HepG2 (cell line): ENCODE results near the gene PCBP1. TPM values are rescaled to one million over a fixed set of nuclear protein-coding genes. Genes with fewer than 3 reads are reported as not detected.

ENCODE experiments used
- ATAC-seq: fragments of 200-7000 bp; cut with Tn5 transposase; 3 replicates; pipeline ENCODE4 v1.9.1; 2020; ENCODE audit warnings: mild to moderate bottlenecking, moderate library complexity
- BruUV-seq: library from RNA; stranded (reverse); fragments of 400-500 nt; replicated peaks from 2 replicates; lab custom pipeline; 2021; lab: Mats Ljungman, UMichigan
- CTCF ChIA-PET: fragments of 300-600 bp; formaldehyde crosslinking; extraction: SDS; loops from one replicate; lab custom pipeline; 2021; ENCODE audit warnings: low total read pairs, inconsistent platforms, low intra/inter-chr PET ratio; lab: Yijun Ruan, JAX
- POLR2A ChIA-PET: fragments of 350-600 bp; sonication (Branson Sonifier 250); formaldehyde crosslinking; loops from one replicate; lab custom pipeline; 2020; ENCODE audit warnings: antibody characterized with exemption, inconsistent platforms; lab: Yijun Ruan, JAX
- DNase-seq: peaks from one replicate; pipeline ENCODE4 v3.0.0-alpha.2; 2015; ENCODE audit warnings: low spot score
- FAIRE-seq: peaks from 3 replicates; lab custom pipeline; 2011; peaks lifted over from hg19 to GRCh38; lab: Jason Lieb, UNC
- H2AFZ ChIP-seq: one replicate; pipeline ENCODE4 v1.6.1; 2011; ENCODE audit warnings: low read length, inconsistent platforms
- H3K27ac ChIP-seq: fragments of 300-600 bp; 3 replicates; pipeline ENCODE4 v1.8.0; 2011; ENCODE audit warnings: mixed run types, mild to moderate bottlenecking, mixed read lengths, low read length, inconsistent platforms; ENCODE audit not compliant: insufficient read depth; ENCODE audit errors: extremely low read length
- H3K27me3 ChIP-seq, 2 experiments: fragments of 200-600 bp in 1 of 2; 2 replicates in 1 of 2; 3 replicates in 1 of 2; pipeline versions ENCODE4 v1.6.0 to v1.8.0; 2011; ENCODE audit warnings: low read length in 2 of 2, mild to moderate bottlenecking in 2 of 2, moderate library complexity in 2 of 2, inconsistent platforms in 1 of 2; ENCODE audit not compliant: insufficient read depth in 2 of 2, control insufficient read depth in 1 of 2
- H3K36me3 ChIP-seq, 2 experiments: fragments of 200-600 bp in 1 of 2; replicated peaks in 1 of 2; 2 replicates in 1 of 2; 3 replicates in 1 of 2; pipeline versions ENCODE4 v1.5.1 to v1.8.0; 2011; ENCODE audit warnings: low read length in 2 of 2, inconsistent platforms in 1 of 2; ENCODE audit not compliant: insufficient read depth in 2 of 2, control insufficient read depth in 1 of 2
- H3K4me1 ChIP-seq: 2 replicates; pipeline ENCODE4 v1.5.1; 2012; ENCODE audit warnings: low read length, inconsistent platforms; ENCODE audit not compliant: insufficient read depth
- H3K4me2 ChIP-seq: 2 replicates; pipeline ENCODE4 v1.6.0; 2011; ENCODE audit warnings: low read depth, low read length, inconsistent platforms
- H3K4me3 ChIP-seq, 3 experiments: fragments of 200-600 bp in 1 of 3; sonication (generic), shearing (Covaris generic) in 1 of 3; replicated peaks in 1 of 3; 2 replicates each; pipeline ENCODE4 v1.5.1; 2011 to 2016; ENCODE audit warnings: low read length in 3 of 3, inconsistent platforms in 2 of 3, low read depth in 2 of 3, mild to moderate bottlenecking in 2 of 3, control low read depth in 1 of 3, mixed read lengths in 1 of 3; ENCODE audit not compliant: insufficient read depth in 1 of 3
- H3K79me2 ChIP-seq: one replicate; pipeline ENCODE4 v1.6.1; 2011; ENCODE audit warnings: low read length, inconsistent platforms; ENCODE audit not compliant: insufficient read depth
- H3K9ac ChIP-seq: 2 replicates; pipeline ENCODE4 v1.6.0; 2011; ENCODE audit warnings: mild to moderate bottlenecking, low read depth, low read length, inconsistent platforms; ENCODE audit not compliant: insufficient read depth
- H3K9me3 ChIP-seq: 2 replicates; pipeline ENCODE4 v1.5.1; 2012; ENCODE audit warnings: mild to moderate bottlenecking, low read length
- H4K20me1 ChIP-seq: 2 replicates; pipeline ENCODE4 v1.6.0; 2011; ENCODE audit warnings: inconsistent platforms, mild to moderate bottlenecking, low read length, moderate library complexity; ENCODE audit not compliant: insufficient read depth
- AKAP8 ChIP-seq: sonication (generic); formaldehyde crosslinking; IDR thresholded peaks from 2 replicates; pipeline ENCODE4 v1.5.1; 2020; ENCODE audit warnings: mild to moderate bottlenecking, missing genetic modification reagents
- BORCS8-MEF2B ChIP-seq: sonication (generic); formaldehyde crosslinking; IDR thresholded peaks from 2 replicates; pipeline ENCODE4 v1.8.0; 2022; ENCODE audit warnings: mild to moderate bottlenecking, missing genetic modification reagents
- BRF2 ChIP-seq: sonication (generic); formaldehyde crosslinking; IDR thresholded peaks from 2 replicates; pipeline ENCODE4 v1.8.1; 2022; ENCODE audit warnings: mild to moderate bottlenecking, missing genetic modification reagents
- GATA4 ChIP-seq: sonication (generic); IDR thresholded peaks from 2 replicates; pipeline ENCODE4 v1.6.1; 2016; ENCODE audit warnings: antibody characterized with exemption, low read depth, borderline replicate concordance
- GATAD2A ChIP-seq: IDR thresholded peaks from 2 replicates; pipeline ENCODE4 v1.6.1; 2016
- KLF15 ChIP-seq: sonication (generic); formaldehyde crosslinking; IDR thresholded peaks from 2 replicates; pipeline ENCODE4 v1.8.1; 2023; ENCODE audit warnings: borderline replicate concordance, mild to moderate bottlenecking, inconsistent platforms, missing genetic modification reagents, mixed read lengths
- MAF1 ChIP-seq: sonication (generic); formaldehyde crosslinking; IDR thresholded peaks from 2 replicates; pipeline ENCODE4 v1.5.0; 2020; ENCODE audit warnings: missing genetic modification reagents, borderline replicate concordance
- MEF2D ChIP-seq: sonication (generic); formaldehyde crosslinking; IDR thresholded peaks from 2 replicates; pipeline ENCODE4 v1.5.1; 2020; ENCODE audit warnings: mild to moderate bottlenecking, missing genetic modification reagents
- MXD4 ChIP-seq: IDR thresholded peaks from 2 replicates; pipeline ENCODE4 v1.6.1; 2016; ENCODE audit warnings: mild to moderate bottlenecking, missing biosample characterization, missing genetic modification reagents
- NFYB ChIP-seq: sonication (generic); formaldehyde crosslinking; IDR thresholded peaks from 2 replicates; pipeline ENCODE4 v1.4.0; 2020; ENCODE audit warnings: missing genetic modification reagents
- RBM39 ChIP-seq: fragments of 200-400 bp; formaldehyde crosslinking; IDR thresholded peaks from one replicate; pipeline ENCODE4 v1.6.1; 2018; ENCODE audit warnings: antibody characterized with exemption, mild to moderate bottlenecking, low read depth, low read length; ENCODE audit not compliant: poor library complexity, severe bottlenecking
- SMYD3 ChIP-seq: sonication (generic); formaldehyde crosslinking; IDR thresholded peaks from 2 replicates; pipeline ENCODE4 v1.8.1; 2023; ENCODE audit warnings: mild to moderate bottlenecking, missing genetic modification reagents
- SOX6 ChIP-seq, 2 experiments: fragments of 450-650 bp in 1 of 2; sonication (generic) in 1 of 2; formaldehyde crosslinking in 1 of 2; IDR thresholded peaks; 2 replicates each; pipeline versions ENCODE4 v1.4.0 to v1.6.1; 2017 to 2020; ENCODE audit warnings: antibody characterized with exemption in 1 of 2, mild to moderate bottlenecking in 1 of 2, missing genetic modification reagents in 1 of 2
- ZBTB3 ChIP-seq: sonication (generic); formaldehyde crosslinking; IDR thresholded peaks from 2 replicates; pipeline ENCODE4 v1.4.0; 2020; ENCODE audit warnings: low read depth, mild to moderate bottlenecking, moderate library complexity, missing genetic modification reagents, borderline replicate concordance
- ZBTB38 ChIP-seq: sonication (generic); formaldehyde crosslinking; IDR thresholded peaks from 2 replicates; pipeline ENCODE4 v1.5.1; 2020; ENCODE audit warnings: mild to moderate bottlenecking, missing genetic modification reagents
- ZHX2 ChIP-seq, 2 experiments: sonication (generic) in 1 of 2; formaldehyde crosslinking in 1 of 2; IDR thresholded peaks; 2 replicates each; pipeline versions ENCODE4 v1.6.1 to v1.9.0; 2014 to 2022; ENCODE audit warnings: antibody characterized with exemption in 1 of 2, borderline replicate concordance in 1 of 2, inconsistent platforms in 1 of 2, low read depth in 1 of 2, missing genetic modification reagents in 1 of 2
- WGBS: methylation state at CpG from one replicate; pipeline ENCODE4 v1.1.6; 2017; ENCODE audit warnings: low lambda C conversion rate; 5-methylcytosine and 5-hydroxymethylcytosine counted together
- in situ Hi-C: cut with HindIII; loops from 2 replicates; pipeline ENCODE4 v1.10.0; 2017; ENCODE audit warnings: low pct_unique_long_range_greater_than_20kb; ENCODE audit not compliant: extremely low pct_ligation_motif_present
- intact Hi-C: fragments of 100-400 bp; cut with micrococcal nuclease; formaldehyde crosslinking; loops from one replicate; pipeline ENCODE4 v1.10.0; 2022; ENCODE audit not compliant: unreplicated experiment
- polyA plus RNA-seq, 8 experiments: library from polyadenylated mRNA; depleted of rRNA in 3 of 8; stranded (reverse) in 7 of 8; unstranded in 1 of 8; fragments of >200 nt; fragmentation: Illumina TruSeq in 4 of 8; extraction: Trizol in 4 of 8; gene quantifications; 2 replicates each; pipeline versions ENCODE4 v1.2.1 to v1.2.3, GENCODE V29; 2011 to 2016; ENCODE audit warnings: low read depth in 4 of 8, missing spikeins in 1 of 8, mixed read lengths in 1 of 8; ENCODE audit not compliant: insufficient read depth in 1 of 8
- total RNA-seq, 5 experiments: library from RNA; depleted of rRNA; stranded (reverse); fragments of >200 nt; fragmentation: Illumina TruSeq; extraction: Trizol; gene quantifications; 2 replicates each; pipeline ENCODE4 v1.2.3, GENCODE V29; 2016; ENCODE audit warnings: low read depth in 1 of 5

Gene PCBP1
- total and polyA plus RNA-seq, 2 of the 13 experiments (the other 11 are each of a cell fraction or from before 2014, with no cell fraction given): 32.0 to 137 TPM

- H3K36me3 ChIP-seq: 0 out of 5 replicates have a peak, but pooled peaks cover 0 to 1% of the 10 kb centered on the region in 2 experiments
- CTCF ChIA-PET: no interaction called here
- H3K9me3 ChIP-seq: no peaks in the 10 kb centered on the region
- peak overlapping the region; percentile 99 for H3K27ac ChIP-seq
- 90% methylated on average over 6 of the region's 6 CpGs for WGBS
- H3K9ac ChIP-seq: no peak overlapping the region; the same call in 1 of the 2 replicates
- H4K20me1 ChIP-seq: no peaks in the 10 kb centered on the region; the same call in 1 of the 2 replicates
- no peak for FAIRE-seq
- no peak for DNase-seq
- H3K27me3 ChIP-seq: no peaks in the 10 kb centered on the region; a peak in 1 of 5 replicates
- ATAC-seq: no peak
- no peak overlapping the region; a peak in 3 of 6 replicates for H3K4me3 ChIP-seq
- POLR2A ChIA-PET: interaction anchor here (0.6 to 24.7 kb wide), 7 partner anchors 8 to 176 kb away, joined by 3 to 423 read pairs (median 24); partner anchors contain the start of genes MXD1 and PCYOX1
- H3K4me1 ChIP-seq: peaks cover 53% of the 10 kb centered on the region
- H3K79me2 ChIP-seq: peaks cover 33% of the 10 kb centered on the region
- no peak overlapping the region for H2AFZ ChIP-seq
- no TSS peak for BruUV-seq
- peak overlapping the region; percentile 85 for H3K4me2 ChIP-seq
- intact Hi-C loops: loop anchor here (5.0 kb wide), 2 partner anchors 157 to 178 kb away; partner anchors contain the start of gene TIA1
- in situ Hi-C loops: loop anchor here (5.0 kb wide), 1 partner anchor 52 kb away; no protein-coding TSS in a partner anchor
- peak; percentile 9; the same call in 1 of the 2 replicates for TF ChIP-seq GATAD2A (CRISPR knock-in tag)
- TF ChIP-seq SMYD3: 0 out of 2 replicates have a peak, but pooled peaks have one; percentile 46
- no peak for TF ChIP-seq SOX6 (IDR thresholded peaks at IDR 0.05)
- TF ChIP-seq SOX6 (CRISPR knock-in tag; IDR thresholded peaks at IDR 0.05): peak; percentile 51; the same call in 1 of the 2 replicates
- TF ChIP-seq NFYB: 0 out of 2 replicates have a peak, but pooled peaks have one; percentile 9
- TF ChIP-seq AKAP8 (CRISPR knock-in tag): peak; percentile 89
- no peak for TF ChIP-seq MEF2D
- TF ChIP-seq ZBTB38 (CRISPR knock-in tag): 0 out of 2 replicates have a peak, but pooled peaks have one; percentile 24
- TF ChIP-seq ZBTB3 (CRISPR knock-in tag): no peak
- TF ChIP-seq BORCS8-MEF2B: no peak
- peak; percentile 41; the same call in 1 of the 2 replicates for TF ChIP-seq MXD4
- TF ChIP-seq BRF2 (CRISPR knock-in tag): 0 out of 2 replicates have a peak, but pooled peaks have one; percentile 31
- TF ChIP-seq KLF15 (CRISPR knock-in tag): no peak
- TF ChIP-seq ZHX2 (IDR thresholded peaks at IDR 0.05; ENCODE audit: low read depth): no peak
- TF ChIP-seq ZHX2 (CRISPR knock-in tag; IDR thresholded peaks at IDR 0.05; ENCODE audit: borderline replicate concordance): 0 out of 2 replicates have a peak, but pooled peaks have one; percentile 3
- no peak for TF ChIP-seq GATA4
- TF ChIP-seq MAF1: 0 out of 2 replicates have a peak, but pooled peaks have one; percentile 9
- no peak for TF ChIP-seq RBM39
Observed at GRCh38 chr2:70089983-70090525, 2.8 kb downstream of the PCBP1 start.
